Nephron progenitor cell (in vitro differentiated cells): ENCODE results near the gene MILR1.
A peak's percentile ranks its signal among the peaks of the same experiment; 100 is the strongest.

Source experiments
- DNase-seq: peaks from one replicate; pipeline ENCODE4 v3.0.0; 2021
- H3K27ac Mint-ChIP-seq: 2 replicates; pipeline ENCODE4 v1.8.0; 2021; ENCODE audit warnings: mild to moderate bottlenecking, moderate library complexity, mixed read lengths
- H3K27me3 Mint-ChIP-seq: 2 replicates; pipeline ENCODE4 v1.8.0; 2021; ENCODE audit warnings: mild to moderate bottlenecking, low read depth, mixed read lengths; ENCODE audit not compliant: poor library complexity
- H3K36me3 Mint-ChIP-seq: 2 replicates; pipeline ENCODE4 v1.8.0; 2021; ENCODE audit warnings: low read depth, mixed read lengths
- H3K4me1 Mint-ChIP-seq: 2 replicates; pipeline ENCODE4 v1.8.0; 2021; ENCODE audit warnings: mixed read lengths
- H3K4me3 Mint-ChIP-seq: 2 replicates; pipeline ENCODE4 v1.8.0; 2021; ENCODE audit warnings: mild to moderate bottlenecking, moderate library complexity, mixed read lengths
- H3K9me3 Mint-ChIP-seq: 2 replicates; pipeline ENCODE4 v1.8.0; 2021; ENCODE audit warnings: mild to moderate bottlenecking, moderate library complexity, mixed read lengths
- TF ChIP-seq, protein P1 (sequence below): fragments of 200-600 bp; sonication (generic); IDR thresholded peaks from 2 replicates; pipeline ENCODE4 v1.5.0; 2021; ENCODE audit warnings: antibody characterized with exemption

MILR1 gene

GRCh38 chr17:64448665-64449512 lies at the start of gene MILR1:
Gene MILR1, plus strand, starts transcription at chr17:64449115. Its CDS starts 54 bp downstream, at chr17:64449169.
- H3K9me3 Mint-ChIP-seq = no peaks in the 10 kb centered on the region
- TF ChIP-seq, protein P1, sequence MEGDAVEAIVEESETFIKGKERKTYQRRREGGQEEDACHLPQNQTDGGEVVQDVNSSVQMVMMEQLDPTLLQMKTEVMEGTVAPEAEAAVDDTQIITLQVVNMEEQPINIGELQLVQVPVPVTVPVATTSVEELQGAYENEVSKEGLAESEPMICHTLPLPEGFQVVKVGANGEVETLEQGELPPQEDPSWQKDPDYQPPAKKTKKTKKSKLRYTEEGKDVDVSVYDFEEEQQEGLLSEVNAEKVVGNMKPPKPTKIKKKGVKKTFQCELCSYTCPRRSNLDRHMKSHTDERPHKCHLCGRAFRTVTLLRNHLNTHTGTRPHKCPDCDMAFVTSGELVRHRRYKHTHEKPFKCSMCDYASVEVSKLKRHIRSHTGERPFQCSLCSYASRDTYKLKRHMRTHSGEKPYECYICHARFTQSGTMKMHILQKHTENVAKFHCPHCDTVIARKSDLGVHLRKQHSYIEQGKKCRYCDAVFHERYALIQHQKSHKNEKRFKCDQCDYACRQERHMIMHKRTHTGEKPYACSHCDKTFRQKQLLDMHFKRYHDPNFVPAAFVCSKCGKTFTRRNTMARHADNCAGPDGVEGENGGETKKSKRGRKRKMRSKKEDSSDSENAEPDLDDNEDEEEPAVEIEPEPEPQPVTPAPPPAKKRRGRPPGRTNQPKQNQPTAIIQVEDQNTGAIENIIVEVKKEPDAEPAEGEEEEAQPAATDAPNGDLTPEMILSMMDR = no peak
- H3K4me3 Mint-ChIP-seq = no peak within 1 kb of the TSS
- peak within 1 kb of the TSS; percentile 54 for H3K27ac Mint-ChIP-seq
- no peaks in the 10 kb centered on the region for H3K36me3 Mint-ChIP-seq
- DNase-seq = no peak
- H3K27me3 Mint-ChIP-seq = peaks cover 11% of the 10 kb centered on the region
- H3K4me1 Mint-ChIP-seq = no peaks in the 10 kb centered on the region

GRCh38 chr17:64399767-64400156 lies 49.2 kb upstream of the MILR1 start:
- no peak overlapping the region for H3K4me3 Mint-ChIP-seq
- peaks cover 2% of the 10 kb centered on the region for H3K27me3 Mint-ChIP-seq
- H3K4me1 Mint-ChIP-seq = peaks cover 6% of the 10 kb centered on the region
- peaks cover 9% of the 10 kb centered on the region for H3K9me3 Mint-ChIP-seq
- TF ChIP-seq, protein P1 = no peak
- H3K36me3 Mint-ChIP-seq = no peaks in the 10 kb centered on the region
- DNase-seq = no peak
- H3K27ac Mint-ChIP-seq = no peak overlapping the region

GRCh38 chr17:64400642-64401041 lies 48.3 kb upstream of the MILR1 start:
- DNase-seq = no peak
- no peak overlapping the region for H3K4me3 Mint-ChIP-seq
- H3K36me3 Mint-ChIP-seq = no peaks in the 10 kb centered on the region
- H3K9me3 Mint-ChIP-seq = peaks cover 9% of the 10 kb centered on the region
- no peak overlapping the region for H3K27ac Mint-ChIP-seq
- H3K4me1 Mint-ChIP-seq = peaks cover 6% of the 10 kb centered on the region
- TF ChIP-seq, protein P1 = no peak
- H3K27me3 Mint-ChIP-seq = peaks cover 2% of the 10 kb centered on the region

DNA sequence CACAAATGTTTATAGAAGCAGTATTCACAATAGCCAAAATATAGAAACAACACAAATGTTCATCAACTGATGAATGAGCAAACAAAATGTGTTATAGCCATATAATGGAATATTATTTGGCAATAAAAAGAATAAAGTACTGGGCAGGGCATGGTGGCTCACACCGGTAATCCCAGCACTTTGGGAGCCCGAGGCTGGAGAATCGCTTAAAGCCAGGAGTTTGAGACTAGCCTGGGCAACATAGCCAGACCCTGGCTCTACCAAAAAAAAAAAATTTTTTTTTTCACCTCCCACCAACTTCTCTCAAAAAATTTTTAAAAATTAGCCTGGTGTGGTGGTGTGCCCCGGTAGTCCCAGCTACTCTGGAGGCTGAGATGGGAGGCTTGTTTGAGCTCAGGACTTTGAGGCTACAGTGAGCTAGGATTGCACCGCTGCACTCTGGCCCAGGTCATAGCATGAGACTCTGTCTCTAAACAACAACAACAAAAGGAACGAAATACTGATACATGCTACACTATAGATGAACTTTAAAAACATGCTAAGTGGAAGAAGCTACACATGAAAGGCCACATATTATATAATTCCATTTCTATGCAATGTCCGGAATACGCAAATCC lies 47.6 kb upstream of the MILR1 start:
- no peak for DNase-seq
- Mint-ChIP-seq H3K9me3 (peaks cover 9% of the 10 kb centered on the region), H3K4me1 (peaks cover 7% of the 10 kb centered on the region), H3K4me3 (no peak overlapping the region), H3K27me3 (peaks cover 6% of the 10 kb centered on the region), H3K27ac (no peak overlapping the region), H3K36me3 (no peaks in the 10 kb centered on the region)
- TF ChIP-seq, protein P1 = no peak

- Mint-ChIP-seq H3K4me3 (no peak overlapping the region), H3K4me1 (peaks cover 13% of the 10 kb centered on the region), H3K27ac (no peak overlapping the region), H3K9me3 (peaks cover 9% of the 10 kb centered on the region), H3K27me3 (peaks cover 6% of the 10 kb centered on the region), H3K36me3 (no peaks in the 10 kb centered on the region)
- TF ChIP-seq, protein P1 = no peak
- DNase-seq = no peak
These were observed 47.0 kb upstream of the MILR1 start for GRCh38 chr17:64401941-64402340.
